Tibial nerve (tissue), 4 donors: ENCODE results near the gene MPP7. TPM values are rescaled to one million over a fixed set of nuclear protein-coding genes. Genes with fewer than 3 reads are reported as not detected.

ENCODE experiments used
- DNase-seq, 2 donors: peaks; one replicate each; pipeline ENCODE4 v3.0.0-alpha.2; 2019; ENCODE audit warnings: low spot score in 2 of 2
- H3K27ac ChIP-seq, 4 donors: fragments of 200-600 bp; sonication (generic) in 3 of 4; one replicate each; pipeline ENCODE4 v1.5.1; 2017 to 2019; ENCODE audit warnings: mild to moderate bottlenecking in 1 of 4
- H3K27me3 ChIP-seq, 2 donors: fragments of 200-600 bp; sonication (generic) in 1 of 2; one replicate each; pipeline versions ENCODE4 v1.5.1 to v1.6.0; 2017 to 2019
- H3K36me3 ChIP-seq, 3 donors: fragments of 200-600 bp; sonication (generic); one replicate each; pipeline ENCODE4 v1.5.1; 2018 to 2019
- H3K4me1 ChIP-seq, 4 donors: fragments of 200-600 bp; sonication (generic) in 3 of 4; one replicate each; pipeline ENCODE4 v1.5.1; 2017 to 2019
- H3K4me3 ChIP-seq, 4 donors: fragments of 200-600 bp; sonication (generic) in 3 of 4; one replicate each; pipeline ENCODE4 v1.5.1; 2017 to 2019; ENCODE audit warnings: mild to moderate bottlenecking in 1 of 4, moderate library complexity in 1 of 4
- H3K9me3 ChIP-seq, 4 donors: fragments of 200-600 bp; sonication (generic) in 3 of 4; one replicate each; pipeline ENCODE4 v1.5.1; 2017 to 2019
- EP300 ChIP-seq, 2 donors: sonication (generic); formaldehyde crosslinking; IDR thresholded peaks; one replicate each; pipeline ENCODE4 v1.6.1; 2017; ENCODE audit warnings: antibody characterized with exemption in 2 of 2, mild to moderate bottlenecking in 1 of 2
- POLR2A ChIP-seq, 2 donors: fragments of 450-650 bp; IDR thresholded peaks; one replicate each; pipeline ENCODE4 v1.6.1; 2017; ENCODE audit warnings: antibody characterized with exemption in 2 of 2, mild to moderate bottlenecking in 2 of 2, moderate library complexity in 2 of 2
- WGBS, 2 donors: methylation state at CpG; one replicate each; pipeline ENCODE4 v1.1.5; 2018; 5-methylcytosine and 5-hydroxymethylcytosine counted together
- total RNA-seq, 4 donors: library from RNA; depleted of rRNA; stranded (reverse); fragments of >200 nt; gene quantifications; one replicate each; pipeline ENCODE4 v1.1.0, GENCODE V29; 2016
- TF ChIP-seq, protein P1 (sequence below), 5 experiments: fragments of 200-600 bp in 3 of 5; fragments of 450-650 bp in 2 of 5; sonication (generic) in 3 of 5; IDR thresholded peaks; one replicate each; pipeline ENCODE4 v1.5.1; 2016 to 2019; ENCODE audit warnings: antibody characterized with exemption in 5 of 5, mild to moderate bottlenecking in 3 of 5, moderate library complexity in 2 of 5

MPP7 gene
- total RNA-seq, 4 donors from 2014 or later = 1.5 to 8.4 (median 4.3) TPM

DNA sequence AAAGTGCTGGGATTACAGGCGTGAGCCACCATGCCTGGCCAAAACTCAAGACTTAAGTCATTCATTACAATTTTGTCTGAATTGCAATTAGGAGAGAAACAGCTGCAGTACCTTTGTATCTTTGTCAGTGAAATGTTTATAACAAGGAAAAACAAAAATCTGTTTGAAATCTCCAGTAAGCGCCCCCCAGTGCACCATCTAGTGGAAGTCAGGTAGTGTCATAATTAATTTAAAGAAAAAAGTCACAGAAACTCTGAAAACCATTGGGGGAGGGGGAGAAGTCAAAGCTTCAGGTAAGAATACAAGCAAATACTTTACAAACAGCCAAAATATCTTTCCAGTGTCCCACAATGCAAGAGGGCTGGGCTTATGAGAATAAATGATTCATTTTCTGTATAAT lies 2.8 kb downstream of the MPP7 start:
- H3K4me1 ChIP-seq = peaks cover 0 to 39% (median 12%) of the 10 kb centered on the region in 4 donors

GRCh38 chr10:28298951-28299350 lies 3.9 kb downstream of the MPP7 start:
- Histone ChIP-seq H3K4me3 (no peak overlapping the region), H3K27me3 (no peaks in the 10 kb centered on the region), H3K27ac (no peak overlapping the region), H3K36me3 (no peaks in the 10 kb centered on the region), H3K9me3 (no peaks in the 10 kb centered on the region), H3K4me1 (peaks cover 0 to 43% (median 14%) of the 10 kb centered on the region in 4 donors)
- no peak for DNase-seq
- WGBS, 2 donors = 81 to 87% methylated on average over 5 of the region's 5 CpGs
- TF ChIP-seq EP300 (IDR thresholded peaks at IDR 0.05) (no peak), POLR2A (IDR thresholded peaks at IDR 0.05) (no peak)
- TF ChIP-seq, protein P1, sequence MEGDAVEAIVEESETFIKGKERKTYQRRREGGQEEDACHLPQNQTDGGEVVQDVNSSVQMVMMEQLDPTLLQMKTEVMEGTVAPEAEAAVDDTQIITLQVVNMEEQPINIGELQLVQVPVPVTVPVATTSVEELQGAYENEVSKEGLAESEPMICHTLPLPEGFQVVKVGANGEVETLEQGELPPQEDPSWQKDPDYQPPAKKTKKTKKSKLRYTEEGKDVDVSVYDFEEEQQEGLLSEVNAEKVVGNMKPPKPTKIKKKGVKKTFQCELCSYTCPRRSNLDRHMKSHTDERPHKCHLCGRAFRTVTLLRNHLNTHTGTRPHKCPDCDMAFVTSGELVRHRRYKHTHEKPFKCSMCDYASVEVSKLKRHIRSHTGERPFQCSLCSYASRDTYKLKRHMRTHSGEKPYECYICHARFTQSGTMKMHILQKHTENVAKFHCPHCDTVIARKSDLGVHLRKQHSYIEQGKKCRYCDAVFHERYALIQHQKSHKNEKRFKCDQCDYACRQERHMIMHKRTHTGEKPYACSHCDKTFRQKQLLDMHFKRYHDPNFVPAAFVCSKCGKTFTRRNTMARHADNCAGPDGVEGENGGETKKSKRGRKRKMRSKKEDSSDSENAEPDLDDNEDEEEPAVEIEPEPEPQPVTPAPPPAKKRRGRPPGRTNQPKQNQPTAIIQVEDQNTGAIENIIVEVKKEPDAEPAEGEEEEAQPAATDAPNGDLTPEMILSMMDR (IDR thresholded peaks at IDR 0.05) = no peak

More for the DNA sequence above, 2.8 kb downstream of the MPP7 start:
- 89 to 90% methylated on average over 2 of the region's 2 CpGs for WGBS, 2 donors
- Histone ChIP-seq H3K4me3 (no peak overlapping the region), H3K9me3 (no peaks in the 10 kb centered on the region), H3K27me3 (peaks cover 0 to 10% of the 10 kb centered on the region in 2 donors), H3K27ac (no peak overlapping the region), H3K36me3 (no peaks in the 10 kb centered on the region)
- no peak for DNase-seq
- TF ChIP-seq EP300 (IDR thresholded peaks at IDR 0.05) (no peak), POLR2A (IDR thresholded peaks at IDR 0.05) (no peak)
- TF ChIP-seq, protein P1 (IDR thresholded peaks at IDR 0.05) = no peak

- Histone ChIP-seq H3K4me1 (peaks cover 0 to 29% (median 14%) of the 10 kb centered on the region in 4 donors), H3K9me3 (no peaks in the 10 kb centered on the region), H3K36me3 (no peaks in the 10 kb centered on the region), H3K4me3 (no peak overlapping the region), H3K27me3 (no peaks in the 10 kb centered on the region), H3K27ac (peak overlapping the region; percentile 13 to 78 (median 46))
- no peak for DNase-seq
- TF ChIP-seq, protein P1 (IDR thresholded peaks at IDR 0.05) = no peak
- TF ChIP-seq EP300 (IDR thresholded peaks at IDR 0.05) (no peak), POLR2A (IDR thresholded peaks at IDR 0.05) (no peak)
- WGBS, 2 donors = 17 to 26% methylated on average over 1 of the region's 1 CpG
These were observed 6.8 kb downstream of the MPP7 start for GRCh38 chr10:28296023-28296422.

DNA sequence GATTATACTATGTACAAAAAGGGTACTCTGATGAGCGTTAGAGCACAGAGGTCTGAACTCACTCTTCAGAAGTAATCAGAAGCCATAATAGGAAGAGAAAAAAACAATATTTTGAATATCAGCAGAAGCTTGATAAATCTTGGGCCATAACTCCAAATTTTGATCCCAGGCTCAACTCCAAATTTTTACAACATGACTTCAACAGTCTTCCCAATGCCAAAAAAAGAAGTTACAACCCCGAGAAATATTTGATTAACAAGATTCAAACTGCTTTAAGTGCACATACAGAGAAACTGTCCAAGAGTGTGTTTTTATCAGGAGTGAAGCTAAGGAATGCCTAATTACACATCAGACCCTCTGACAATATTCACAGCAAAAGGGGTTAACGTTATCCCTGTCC lies 7.5 kb downstream of the MPP7 start:
- no peaks in the 10 kb centered on the region for H3K36me3 ChIP-seq
- peak overlapping the region; percentile 13 to 78 (median 62) for H3K27ac ChIP-seq
- H3K9me3 ChIP-seq = no peaks in the 10 kb centered on the region
- 22 to 32% methylated on average over 3 of the region's 3 CpGs for WGBS, 2 donors
- H3K4me3 ChIP-seq = no peak overlapping the region
- TF ChIP-seq, protein P1 (IDR thresholded peaks at IDR 0.05) = no peak
- TF ChIP-seq EP300 (IDR thresholded peaks at IDR 0.05) = no peak
- TF ChIP-seq POLR2A (IDR thresholded peaks at IDR 0.05) = no peak
- no peak for DNase-seq
- H3K4me1 ChIP-seq = peaks cover 0 to 28% (median 14%) of the 10 kb centered on the region in 4 donors
- no peaks in the 10 kb centered on the region for H3K27me3 ChIP-seq

DNA sequence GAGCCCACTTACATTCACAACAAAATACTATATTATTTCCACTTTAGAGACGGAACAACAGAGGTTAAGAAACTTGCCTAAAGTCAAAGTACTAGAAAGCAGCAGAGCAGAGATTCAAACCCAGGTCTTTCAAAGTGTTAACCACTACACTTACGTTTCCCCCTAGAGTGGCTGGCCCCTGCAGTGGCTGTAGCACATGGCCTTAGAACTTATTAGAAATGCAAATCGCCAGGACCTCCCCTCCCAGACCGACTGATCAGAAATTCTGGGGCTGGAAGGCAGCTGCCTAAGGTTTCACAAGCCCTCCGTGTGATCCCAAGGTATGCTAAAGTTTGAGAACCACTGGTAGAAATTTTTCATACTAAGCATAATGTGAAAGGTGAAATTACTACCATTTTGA lies 8.1 kb downstream of the MPP7 start:
- peak overlapping the region in 2 of 4 donors; percentile 73 to 78 for H3K27ac ChIP-seq
- H3K4me3 ChIP-seq = no peak overlapping the region
- 62 to 66% methylated on average over 5 of the region's 5 CpGs for WGBS, 2 donors
- TF ChIP-seq, protein P1 (IDR thresholded peaks at IDR 0.05) = no peak
- TF ChIP-seq EP300 (IDR thresholded peaks at IDR 0.05) (no peak), POLR2A (IDR thresholded peaks at IDR 0.05) (no peak)
- DNase-seq = no peak
- H3K36me3 ChIP-seq = no peaks in the 10 kb centered on the region
- peaks cover 0 to 28% (median 14%) of the 10 kb centered on the region in 4 donors for H3K4me1 ChIP-seq
- H3K27me3 ChIP-seq = no peaks in the 10 kb centered on the region
- no peaks in the 10 kb centered on the region for H3K9me3 ChIP-seq
